HG03354 (cell line): ENCODE measurements around the gene EGFLAM.
A peak's percentile ranks its signal among the peaks of the same experiment; 100 is the strongest.
"Not testable (repeated sequence)": the region's sequence is repeated elsewhere in the genome, so short reads cannot be mapped to it uniquely, and the experiment has no call there.

Experiments
- ATAC-seq: cut with Tn5 transposase; IDR thresholded peaks from one replicate; pipeline ENCODE4 v1.9.1; 2021; ENCODE audit warnings: mild to moderate bottlenecking; ENCODE audit not compliant: unreplicated experiment, poor library complexity, severe bottlenecking

The EGFLAM gene

GRCh38 chr5:38408446-38409198 is 150.3 kb downstream of the EGFLAM start:
- no peak for ATAC-seq

GRCh38 chr5:38410304-38410990 is 152.1 kb downstream of the EGFLAM start:
- ATAC-seq: no peak

GRCh38 chr5:38413696-38414095 is 155.3 kb downstream of the EGFLAM start:
- no peak for ATAC-seq

- no peak for ATAC-seq
These were observed 156.0 kb downstream of the EGFLAM start for GRCh38 chr5:38414348-38414747.

- not testable (repeated sequence) for ATAC-seq
These were observed 157.4 kb downstream of the EGFLAM start for GRCh38 chr5:38415772-38416171.

- no peak for ATAC-seq
These were observed 159.3 kb downstream of the EGFLAM start for GRCh38 chr5:38417658-38418017.

- no peak for ATAC-seq
These were observed 161.9 kb downstream of the EGFLAM start for GRCh38 chr5:38420246-38420645.

GRCh38 chr5:38420691-38421390 is 162.5 kb downstream of the EGFLAM start:
- ATAC-seq: peak; percentile 63

GRCh38 chr5:38422622-38423021 is 164.3 kb downstream of the EGFLAM start:
- ATAC-seq: no peak

- ATAC-seq: no peak
These were observed 165.2 kb downstream of the EGFLAM start for GRCh38 chr5:38423276-38424147.

- no peak for ATAC-seq
These were observed 166.0 kb downstream of the EGFLAM start for GRCh38 chr5:38424148-38425060.

GRCh38 chr5:38426490-38426889 is 168.1 kb downstream of the EGFLAM start:
- ATAC-seq: no peak

- no peak for ATAC-seq
These were observed 168.9 kb downstream of the EGFLAM start for GRCh38 chr5:38426986-38427950.

GRCh38 chr5:38431242-38431853 is 173.0 kb downstream of the EGFLAM start:
- ATAC-seq: no peak

GRCh38 chr5:38433160-38433861 is 175.0 kb downstream of the EGFLAM start:
- no peak for ATAC-seq

GRCh38 chr5:38434966-38435705 is 176.8 kb downstream of the EGFLAM start:
- ATAC-seq: no peak
